HepG2 (cell line): Measurements from ENCODE around the gene ID3. TPM values are rescaled to one million over a fixed set of nuclear protein-coding genes. Genes with fewer than 3 reads are reported as not detected.

Source experiments
- DPF2 ChIP-seq: sonication (generic); formaldehyde crosslinking; IDR thresholded peaks from 2 replicates; pipeline ENCODE4 v1.4.0; 2020; ENCODE audit warnings: mild to moderate bottlenecking, low read depth, missing genetic modification reagents, borderline replicate concordance
- DR1 ChIP-seq: sonication (generic); formaldehyde crosslinking; IDR thresholded peaks from 2 replicates; pipeline ENCODE4 v1.8.0; 2021; ENCODE audit warnings: mild to moderate bottlenecking, missing genetic modification reagents, inconsistent platforms
- HNRNPUL1 ChIP-seq: fragments of 200-400 bp; formaldehyde crosslinking; IDR thresholded peaks from 2 replicates; pipeline ENCODE4 v1.6.1; 2017; ENCODE audit warnings: low read depth, mild to moderate bottlenecking, low read length, moderate library complexity
- KDM3A ChIP-seq: IDR thresholded peaks from 2 replicates; pipeline ENCODE4 v1.6.1; 2018; ENCODE audit warnings: low read depth, missing compliant biosample characterization
- KDM5B ChIP-seq: sonication (generic); formaldehyde crosslinking; IDR thresholded peaks from 2 replicates; pipeline ENCODE4 v1.4.0; 2020; ENCODE audit warnings: missing genetic modification reagents, mild to moderate bottlenecking, borderline replicate concordance
- MXD3 ChIP-seq: IDR thresholded peaks from 2 replicates; pipeline ENCODE4 v1.6.1; 2016; ENCODE audit warnings: mild to moderate bottlenecking, missing biosample characterization, missing genetic modification reagents
- NFE2L1 ChIP-seq: sonication (generic); formaldehyde crosslinking; IDR thresholded peaks from 2 replicates; pipeline ENCODE4 v1.4.0; 2020; ENCODE audit warnings: missing genetic modification reagents, mild to moderate bottlenecking, borderline replicate concordance
- NR2F6 ChIP-seq, 2 experiments: IDR thresholded peaks; 2 replicates each; pipeline ENCODE4 v1.6.1; 2016; ENCODE audit warnings: antibody characterized with exemption in 1 of 2, mild to moderate bottlenecking in 1 of 2
- PPARG ChIP-seq: conservative IDR thresholded peaks from 2 replicates; pipeline ENCODE4 v1.6.1; 2016; ENCODE audit warnings: missing biosample characterization, missing genetic modification reagents
- RORA ChIP-seq: sonication (generic); formaldehyde crosslinking; IDR thresholded peaks from 2 replicates; pipeline ENCODE4 v1.5.0; 2020; ENCODE audit warnings: mild to moderate bottlenecking, missing genetic modification reagents, moderate library complexity
- SALL1 ChIP-seq: sonication (generic); formaldehyde crosslinking; IDR thresholded peaks from 2 replicates; pipeline ENCODE4 v1.8.0; 2022; ENCODE audit warnings: mild to moderate bottlenecking, missing genetic modification reagents
- SNAI1 ChIP-seq: sonication (generic); formaldehyde crosslinking; IDR thresholded peaks from 2 replicates; pipeline ENCODE4 v1.5.0; 2020; ENCODE audit warnings: mild to moderate bottlenecking, missing genetic modification reagents, borderline replicate concordance
- TCF7L2 ChIP-seq: IDR thresholded peaks from 2 replicates; pipeline ENCODE4 v1.6.1; 2011; ENCODE audit warnings: mild to moderate bottlenecking, low read depth, low read length, moderate library complexity
- ZNF230 ChIP-seq: sonication (generic); formaldehyde crosslinking; IDR thresholded peaks from 2 replicates; pipeline ENCODE4 v1.4.0; 2020; ENCODE audit warnings: mild to moderate bottlenecking, missing genetic modification reagents
- ZNF263 ChIP-seq: sonication (generic); formaldehyde crosslinking; IDR thresholded peaks from 2 replicates; pipeline ENCODE4 v1.4.0; 2020; ENCODE audit warnings: missing genetic modification reagents
- ZNF367 ChIP-seq: sonication (generic); formaldehyde crosslinking; IDR thresholded peaks from 2 replicates; pipeline ENCODE4 v1.4.0; 2020; ENCODE audit warnings: missing genetic modification reagents, borderline replicate concordance
- ZNF503 ChIP-seq: sonication (generic); formaldehyde crosslinking; IDR thresholded peaks from 2 replicates; pipeline ENCODE4 v1.4.0; 2020; ENCODE audit warnings: missing genetic modification reagents
- ZNF546 ChIP-seq: sonication (generic); formaldehyde crosslinking; conservative IDR thresholded peaks from 2 replicates; pipeline ENCODE4 v1.8.1; 2023; ENCODE audit warnings: mild to moderate bottlenecking, missing genetic modification reagents
- ZNF549 ChIP-seq: sonication (generic); formaldehyde crosslinking; IDR thresholded peaks from 2 replicates; pipeline ENCODE4 v1.5.0; 2020; ENCODE audit warnings: missing genetic modification reagents
- ZNF567 ChIP-seq: sonication (generic); formaldehyde crosslinking; IDR thresholded peaks from 2 replicates; pipeline ENCODE4 v1.8.1; 2023; ENCODE audit warnings: mild to moderate bottlenecking, missing genetic modification reagents, borderline replicate concordance
- ZNF607 ChIP-seq: sonication (generic); formaldehyde crosslinking; IDR thresholded peaks from 2 replicates; pipeline ENCODE4 v1.5.1; 2020; ENCODE audit warnings: missing genetic modification reagents, mild to moderate bottlenecking, borderline replicate concordance
- ZNF652 ChIP-seq: IDR thresholded peaks from 2 replicates; pipeline ENCODE4 v1.6.1; 2016; ENCODE audit warnings: low read depth, borderline replicate concordance
- ZNF7 ChIP-seq: IDR thresholded peaks from 2 replicates; pipeline ENCODE4 v1.6.1; 2016; ENCODE audit warnings: missing biosample characterization, missing genetic modification reagents
- ZNF749 ChIP-seq: sonication (generic); formaldehyde crosslinking; IDR thresholded peaks from 2 replicates; pipeline ENCODE4 v1.8.0; 2022; ENCODE audit warnings: mild to moderate bottlenecking, missing genetic modification reagents, moderate library complexity, borderline replicate concordance
- ZNF841 ChIP-seq: sonication (generic); formaldehyde crosslinking; IDR thresholded peaks from 2 replicates; pipeline ENCODE4 v1.8.1; 2023; ENCODE audit warnings: missing genetic modification reagents, borderline replicate concordance
- ZSCAN9 ChIP-seq: IDR thresholded peaks from 2 replicates; pipeline ENCODE4 v1.6.1; 2016; ENCODE audit warnings: borderline replicate concordance
- polyA plus RNA-seq, 8 experiments: library from polyadenylated mRNA; depleted of rRNA in 3 of 8; stranded (reverse) in 7 of 8; unstranded in 1 of 8; fragments of >200 nt; fragmentation: Illumina TruSeq in 4 of 8; extraction: Trizol in 4 of 8; gene quantifications; 2 replicates each; pipeline versions ENCODE4 v1.2.1 to v1.2.3, GENCODE V29; 2011 to 2016; ENCODE audit warnings: low read depth in 4 of 8, missing spikeins in 1 of 8, mixed read lengths in 1 of 8; ENCODE audit not compliant: insufficient read depth in 1 of 8
- total RNA-seq, 5 experiments: library from RNA; depleted of rRNA; stranded (reverse); fragments of >200 nt; fragmentation: Illumina TruSeq; extraction: Trizol; gene quantifications; 2 replicates each; pipeline ENCODE4 v1.2.3, GENCODE V29; 2016; ENCODE audit warnings: low read depth in 1 of 5
- TF ChIP-seq, protein P1 (sequence below): sonication (generic); formaldehyde crosslinking; IDR thresholded peaks from 2 replicates; pipeline ENCODE4 v1.5.0; 2020; ENCODE audit warnings: missing genetic modification reagents
- TF ChIP-seq, protein P2 (sequence below): sonication (generic); formaldehyde crosslinking; IDR thresholded peaks from 2 replicates; pipeline ENCODE4 v1.4.0; 2020; ENCODE audit warnings: missing genetic modification reagents

ID3 gene
- total and polyA plus RNA-seq, 2 of the 13 experiments (the other 11 are each of a cell fraction or from before 2014, with no cell fraction given): 64.8 to 115 TPM

- TF ChIP-seq ZNF263 (CRISPR knock-in tag): no peak
- no peak for TF ChIP-seq ZNF567
- TF ChIP-seq DPF2 (CRISPR knock-in tag): no peak
- no peak for TF ChIP-seq PPARG
- TF ChIP-seq ZNF652: no peak
- peak; percentile 68; the same call in 1 of the 2 replicates for TF ChIP-seq SALL1
- TF ChIP-seq HNRNPUL1: no peak
- TF ChIP-seq NR2F6 (IDR thresholded peaks at IDR 0.05): peak; percentile 49; the same call in 1 of the 2 replicates
- no peak for TF ChIP-seq NR2F6 (CRISPR knock-in tag; IDR thresholded peaks at IDR 0.05)
- 0 out of 2 replicates have a peak, but pooled peaks have one; percentile 45 for TF ChIP-seq ZSCAN9 (CRISPR knock-in tag)
- no peak for TF ChIP-seq DR1 (CRISPR knock-in tag)
- TF ChIP-seq ZNF367: no peak
- no peak for TF ChIP-seq TCF7L2
- TF ChIP-seq ZNF841 (CRISPR knock-in tag): no peak
- TF ChIP-seq ZNF549: no peak
- TF ChIP-seq NFE2L1 (CRISPR knock-in tag): no peak
- TF ChIP-seq MXD3 (CRISPR knock-in tag): no peak
- peak; percentile 87; the same call in 1 of the 2 replicates for TF ChIP-seq KDM3A (CRISPR knock-in tag)
- no peak for TF ChIP-seq ZNF749 (CRISPR knock-in tag)
- TF ChIP-seq, protein P1, sequence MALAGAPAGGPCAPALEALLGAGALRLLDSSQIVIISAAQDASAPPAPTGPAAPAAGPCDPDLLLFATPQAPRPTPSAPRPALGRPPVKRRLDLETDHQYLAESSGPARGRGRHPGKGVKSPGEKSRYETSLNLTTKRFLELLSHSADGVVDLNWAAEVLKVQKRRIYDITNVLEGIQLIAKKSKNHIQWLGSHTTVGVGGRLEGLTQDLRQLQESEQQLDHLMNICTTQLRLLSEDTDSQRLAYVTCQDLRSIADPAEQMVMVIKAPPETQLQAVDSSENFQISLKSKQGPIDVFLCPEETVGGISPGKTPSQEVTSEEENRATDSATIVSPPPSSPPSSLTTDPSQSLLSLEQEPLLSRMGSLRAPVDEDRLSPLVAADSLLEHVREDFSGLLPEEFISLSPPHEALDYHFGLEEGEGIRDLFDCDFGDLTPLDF (CRISPR knock-in tag): no peak
- TF ChIP-seq KDM5B (CRISPR knock-in tag): no peak; the same call in 1 of the 2 replicates
- TF ChIP-seq ZNF546: no peak
- no peak for TF ChIP-seq SNAI1
- no peak for TF ChIP-seq ZNF607 (CRISPR knock-in tag)
- TF ChIP-seq ZNF230: no peak
- no peak for TF ChIP-seq RORA (CRISPR knock-in tag)
- TF ChIP-seq, protein P2, sequence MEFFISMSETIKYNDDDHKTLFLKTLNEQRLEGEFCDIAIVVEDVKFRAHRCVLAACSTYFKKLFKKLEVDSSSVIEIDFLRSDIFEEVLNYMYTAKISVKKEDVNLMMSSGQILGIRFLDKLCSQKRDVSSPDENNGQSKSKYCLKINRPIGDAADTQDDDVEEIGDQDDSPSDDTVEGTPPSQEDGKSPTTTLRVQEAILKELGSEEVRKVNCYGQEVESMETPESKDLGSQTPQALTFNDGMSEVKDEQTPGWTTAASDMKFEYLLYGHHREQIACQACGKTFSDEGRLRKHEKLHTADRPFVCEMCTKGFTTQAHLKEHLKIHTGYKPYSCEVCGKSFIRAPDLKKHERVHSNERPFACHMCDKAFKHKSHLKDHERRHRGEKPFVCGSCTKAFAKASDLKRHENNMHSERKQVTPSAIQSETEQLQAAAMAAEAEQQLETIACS (CRISPR knock-in tag): no peak
- TF ChIP-seq ZNF7 (CRISPR knock-in tag): no peak
- TF ChIP-seq ZNF503 (CRISPR knock-in tag): no peak
These were observed 19.5 kb downstream of the ID3 start (continued) for GRCh38 chr1:23539698-23540266.
